ENCODE data around the gene MYH15. TPM values are rescaled to one million over a fixed set of nuclear protein-coding genes. Genes with fewer than 3 reads are reported as not detected.

Gene MYH15
- total RNA-seq, 3 donors from 2014 or later = not detected

- no peak for TF ChIP-seq POLR2AphosphoS5 (IDR thresholded peaks at IDR 0.05)
- TF ChIP-seq CTCF (IDR thresholded peaks at IDR 0.05) = no peak
- no peak for TF ChIP-seq POLR2A (IDR thresholded peaks at IDR 0.05)
- no peaks in the 10 kb centered on the region for H3K27me3 ChIP-seq
- H3K4me3 ChIP-seq = no peak overlapping the region
- intact Hi-C loops (cut with DNase I; ENCODE audit: low total_unique reads) = no loop called here
- no peaks in the 10 kb centered on the region for H3K36me3 ChIP-seq
- no peak overlapping the region for H3K27ac ChIP-seq
- no peak for DNase-seq (ENCODE audit: low spot score in 2 of 2)
- no peaks in the 10 kb centered on the region for H3K4me1 ChIP-seq
- no peaks in the 10 kb centered on the region for H3K9me3 ChIP-seq
These were observed 14.9 kb upstream of the MYH15 start for GRCh38 chr3:108525256-108525655.

- DNase-seq (ENCODE audit: low spot score in 2 of 2) = no peak
- no peaks in the 10 kb centered on the region for H3K27me3 ChIP-seq
- no peaks in the 10 kb centered on the region for H3K36me3 ChIP-seq
- H3K4me1 ChIP-seq = no peaks in the 10 kb centered on the region
- H3K4me3 ChIP-seq = no peak overlapping the region
- no peaks in the 10 kb centered on the region for H3K9me3 ChIP-seq
- intact Hi-C loops (cut with DNase I; ENCODE audit: low total_unique reads) = no loop called here
- TF ChIP-seq POLR2AphosphoS5 (IDR thresholded peaks at IDR 0.05) (no peak), CTCF (IDR thresholded peaks at IDR 0.05) (no peak), POLR2A (IDR thresholded peaks at IDR 0.05) (no peak)
- no peak overlapping the region for H3K27ac ChIP-seq
These were observed 14.1 kb upstream of the MYH15 start for GRCh38 chr3:108524537-108524936.

GRCh38 chr3:108518895-108519294, 8.5 kb upstream of the MYH15 start:
- Histone ChIP-seq H3K36me3 (no peaks in the 10 kb centered on the region), H3K27ac (no peak overlapping the region), H3K9me3 (no peaks in the 10 kb centered on the region), H3K4me1 (no peaks in the 10 kb centered on the region), H3K27me3 (no peaks in the 10 kb centered on the region), H3K4me3 (no peak overlapping the region)
- no peak for DNase-seq (ENCODE audit: low spot score in 2 of 2)
- TF ChIP-seq POLR2A (IDR thresholded peaks at IDR 0.05) (no peak), POLR2AphosphoS5 (IDR thresholded peaks at IDR 0.05) (no peak), CTCF (IDR thresholded peaks at IDR 0.05) (no peak)
- intact Hi-C loops (cut with DNase I; ENCODE audit: low total_unique reads) = no loop called here

- Histone ChIP-seq H3K4me1 (no peaks in the 10 kb centered on the region), H3K9me3 (no peaks in the 10 kb centered on the region), H3K36me3 (no peaks in the 10 kb centered on the region), H3K27me3 (no peaks in the 10 kb centered on the region), H3K27ac (no peak overlapping the region), H3K4me3 (no peak overlapping the region)
- TF ChIP-seq POLR2A (IDR thresholded peaks at IDR 0.05) (no peak), CTCF (IDR thresholded peaks at IDR 0.05) (no peak), POLR2AphosphoS5 (IDR thresholded peaks at IDR 0.05) (no peak)
- intact Hi-C loops (cut with DNase I; ENCODE audit: low total_unique reads) = no loop called here
- DNase-seq (ENCODE audit: low spot score in 2 of 2) = no peak
These were observed 6.5 kb upstream of the MYH15 start for GRCh38 chr3:108516881-108517280.

GRCh38 chr3:108513961-108514360, 3.6 kb upstream of the MYH15 start:
- Histone ChIP-seq H3K4me1 (no peaks in the 10 kb centered on the region), H3K27me3 (no peaks in the 10 kb centered on the region), H3K4me3 (no peak overlapping the region), H3K27ac (no peak overlapping the region), H3K36me3 (no peaks in the 10 kb centered on the region), H3K9me3 (no peaks in the 10 kb centered on the region)
- no peak for TF ChIP-seq POLR2AphosphoS5 (IDR thresholded peaks at IDR 0.05)
- no peak for TF ChIP-seq POLR2A (IDR thresholded peaks at IDR 0.05)
- no peak for TF ChIP-seq CTCF (IDR thresholded peaks at IDR 0.05)
- intact Hi-C loops (cut with DNase I; ENCODE audit: low total_unique reads) = no loop called here
- no peak for DNase-seq (ENCODE audit: low spot score in 2 of 2)

Data from breast epithelium (tissue), 4 donors.